ENCODE data around the gene ANO2.

- TF ChIP-seq POLR2A (IDR thresholded peaks at IDR 0.05) (no peak), CTCF (IDR thresholded peaks at IDR 0.05) (no peak)
These were observed 429.6 kb downstream of the ANO2 start for GRCh38 chr12:5515458-5515857.

Data from transverse colon (tissue), 3 donors.